ENCODE data around the gene C16orf96.

- TF ChIP-seq CTCF (IDR thresholded peaks at IDR 0.05; ENCODE audit: insufficient read depth, low read length) (no peak), SPI1 (IDR thresholded peaks at IDR 0.05; ENCODE audit: borderline replicate concordance, low read depth) (no peak), REST (IDR thresholded peaks at IDR 0.05; ENCODE audit: insufficient replicate concordance, low read depth) (no peak), POLR2AphosphoS5 (IDR thresholded peaks at IDR 0.05; ENCODE audit: low read depth) (no peak), GABPA (IDR thresholded peaks at IDR 0.05; ENCODE audit: low read depth) (no peak)
Observed at GRCh38 chr16:4580250-4580649, 24.1 kb downstream of the C16orf96 start.
